ENCODE results near the gene PTX4.
"Not testable (repeated sequence)": the region's sequence is repeated elsewhere in the genome, so short reads cannot be mapped to it uniquely, and the experiment has no call there.

PTX4 gene

GRCh38 chr16:1478937-1479336 lies 9.8 kb downstream of the PTX4 start:
- DNase-seq = not testable (repeated sequence)

GRCh38 chr16:1477033-1477432 lies 11.7 kb downstream of the PTX4 start:
- no peak for DNase-seq

- DNase-seq = no peak
Observed at GRCh38 chr16:1475552-1476114, 13.1 kb downstream of the PTX4 start.

- peak; percentile 63 for DNase-seq
Observed at GRCh38 chr16:1474796-1475551, 13.8 kb downstream of the PTX4 start, which contains the start of gene CLCN7. TSS of gene CLCN7 (minus strand) at chr16:1475028. CDS start at chr16:1474974, 54 bp downstream.

- DNase-seq = no peak
Observed at GRCh38 chr16:1474082-1474795, 14.5 kb downstream of the PTX4 start.

GRCh38 chr16:1472974-1473373 lies 15.8 kb downstream of the PTX4 start:
- DNase-seq = no peak

GRCh38 chr16:1471569-1472194 lies 17.1 kb downstream of the PTX4 start:
- no peak for DNase-seq

GRCh38 chr16:1470481-1471251 lies 18.1 kb downstream of the PTX4 start:
- DNase-seq = no peak

GRCh38 chr16:1469693-1470201 lies 19.0 kb downstream of the PTX4 start:
- DNase-seq = no peak

GRCh38 chr16:1469141-1469540 lies 19.6 kb downstream of the PTX4 start:
- DNase-seq = not testable (repeated sequence)

- DNase-seq = no peak
Observed at GRCh38 chr16:1468426-1468810, 20.3 kb downstream of the PTX4 start.

- DNase-seq = no peak
Observed at GRCh38 chr16:1466968-1467521, 21.7 kb downstream of the PTX4 start.

GRCh38 chr16:1466054-1466453 lies 22.7 kb downstream of the PTX4 start:
- DNase-seq = no peak

GRCh38 chr16:1465567-1465915 lies 23.2 kb downstream of the PTX4 start:
- DNase-seq = no peak

GRCh38 chr16:1464894-1465566 lies 23.7 kb downstream of the PTX4 start:
- no peak for DNase-seq

- no peak for DNase-seq
Observed at GRCh38 chr16:1464196-1464893, 24.4 kb downstream of the PTX4 start.

GRCh38 chr16:1461146-1461545 lies 27.6 kb downstream of the PTX4 start:
- no peak for DNase-seq

GRCh38 chr16:1460602-1461138 lies 28.1 kb downstream of the PTX4 start:
- no peak for DNase-seq

- DNase-seq = no peak
Observed at GRCh38 chr16:1459967-1460366, 28.8 kb downstream of the PTX4 start.

- no peak for DNase-seq
Observed at GRCh38 chr16:1458977-1459341, 29.8 kb downstream of the PTX4 start.

Data from NCI-H1092 (cell line).